ENCODE results near the gene SLC4A8.

SLC4A8 gene

DNA sequence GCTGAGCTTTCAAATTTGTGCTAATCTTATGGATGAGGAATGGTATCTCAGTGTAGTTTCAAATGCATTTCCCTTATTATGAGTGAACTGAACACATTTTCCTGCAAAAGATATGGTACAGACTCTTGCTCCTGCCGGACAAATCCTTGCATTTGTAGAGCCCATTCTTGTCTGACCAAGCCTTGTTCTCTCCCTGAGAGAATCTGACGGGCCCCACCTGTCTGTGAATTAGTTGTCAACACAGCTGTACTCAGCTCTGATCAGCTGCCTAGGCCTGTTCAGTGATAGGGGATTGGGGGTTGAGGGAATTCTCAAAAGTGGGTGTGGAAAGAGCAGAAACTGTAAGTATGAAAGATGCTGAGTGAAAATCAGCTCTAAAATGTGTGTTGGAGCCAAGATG, 123.6 kb downstream of the SLC4A8 start:
- H3K9me3 Mint-ChIP-seq, result peaks cover 3% of the 10 kb centered on the region in 2 donors
- no peak overlapping the region for H3K4me3 Mint-ChIP-seq
- peaks cover 2 to 3% of the 10 kb centered on the region in 2 donors for H3K36me3 Mint-ChIP-seq
- no peaks in the 10 kb centered on the region for H3K4me1 Mint-ChIP-seq
- ATAC-seq (replicated peaks), result no peak
- no peak overlapping the region for H3K27ac Mint-ChIP-seq
- peaks cover 26 to 35% of the 10 kb centered on the region in 2 donors for H3K27me3 Mint-ChIP-seq
- DNase-seq, result no peak

GRCh38 chr12:51549637-51550036, 125.0 kb downstream of the SLC4A8 start:
- H3K27ac Mint-ChIP-seq, result no peak overlapping the region
- H3K9me3 Mint-ChIP-seq, result peaks cover 0 to 3% of the 10 kb centered on the region in 2 donors
- ATAC-seq (replicated peaks), result no peak
- H3K4me3 Mint-ChIP-seq, result no peak overlapping the region
- DNase-seq, result no peak
- no peaks in the 10 kb centered on the region for H3K4me1 Mint-ChIP-seq
- peaks cover 25 to 37% of the 10 kb centered on the region in 2 donors for H3K27me3 Mint-ChIP-seq
- H3K36me3 Mint-ChIP-seq, result no peaks in the 10 kb centered on the region

Data from stimulated activated naive B cell treated with anti-CD40 and anti-IgM and Interleukin-4, amounts not matched to agents 10 μg/mL and 1 μg/mL and 100 μg/mL, for 72 hours (primary cell).